Measurements from ENCODE around the gene MORC2.

GRCh38 chr22:30883586-30884145, 84.9 kb downstream of the MORC2 start:
- TF ChIP-seq, protein P1, sequence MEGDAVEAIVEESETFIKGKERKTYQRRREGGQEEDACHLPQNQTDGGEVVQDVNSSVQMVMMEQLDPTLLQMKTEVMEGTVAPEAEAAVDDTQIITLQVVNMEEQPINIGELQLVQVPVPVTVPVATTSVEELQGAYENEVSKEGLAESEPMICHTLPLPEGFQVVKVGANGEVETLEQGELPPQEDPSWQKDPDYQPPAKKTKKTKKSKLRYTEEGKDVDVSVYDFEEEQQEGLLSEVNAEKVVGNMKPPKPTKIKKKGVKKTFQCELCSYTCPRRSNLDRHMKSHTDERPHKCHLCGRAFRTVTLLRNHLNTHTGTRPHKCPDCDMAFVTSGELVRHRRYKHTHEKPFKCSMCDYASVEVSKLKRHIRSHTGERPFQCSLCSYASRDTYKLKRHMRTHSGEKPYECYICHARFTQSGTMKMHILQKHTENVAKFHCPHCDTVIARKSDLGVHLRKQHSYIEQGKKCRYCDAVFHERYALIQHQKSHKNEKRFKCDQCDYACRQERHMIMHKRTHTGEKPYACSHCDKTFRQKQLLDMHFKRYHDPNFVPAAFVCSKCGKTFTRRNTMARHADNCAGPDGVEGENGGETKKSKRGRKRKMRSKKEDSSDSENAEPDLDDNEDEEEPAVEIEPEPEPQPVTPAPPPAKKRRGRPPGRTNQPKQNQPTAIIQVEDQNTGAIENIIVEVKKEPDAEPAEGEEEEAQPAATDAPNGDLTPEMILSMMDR (IDR thresholded peaks at IDR 0.05; ENCODE audit: borderline replicate concordance, extremely low read depth, low read length, poor library complexity, severe bottlenecking), result no peak
- TF ChIP-seq EZH2 (IDR thresholded peaks at IDR 0.05; ENCODE audit: borderline replicate concordance, low read depth, low read length, severe bottlenecking), result no peak

Data from DND-41 (cell line).